Adipocyte (in vitro differentiated cells): ENCODE measurements around the gene SF3B3.

Experiments used
- DNase-seq: peaks from one replicate; pipeline ENCODE4 v3.0.0-alpha.2; 2015; ENCODE audit warnings: low read depth
- H3K27me3 ChIP-seq: replicated peaks from 2 replicates; pipeline ENCODE4 v1.7.0; 2013; ENCODE audit warnings: mild to moderate bottlenecking, low read length, moderate library complexity; ENCODE audit not compliant: control insufficient read depth, insufficient read depth
- H3K36me3 ChIP-seq: 2 replicates; pipeline ENCODE4 v1.7.0; 2013; ENCODE audit warnings: low read length, mild to moderate bottlenecking, moderate library complexity; ENCODE audit not compliant: control insufficient read depth, insufficient read depth, severe bottlenecking
- H3K4me1 ChIP-seq: 2 replicates; pipeline ENCODE4 v1.7.0; 2013; ENCODE audit warnings: mild to moderate bottlenecking, low read length, moderate library complexity; ENCODE audit not compliant: control insufficient read depth, insufficient read depth
- H3K4me3 ChIP-seq: 2 replicates; pipeline ENCODE4 v1.7.0; 2013; ENCODE audit warnings: mild to moderate bottlenecking, low read length, moderate library complexity
- H3K9ac ChIP-seq: 2 replicates; pipeline ENCODE4 v1.7.0; 2013; ENCODE audit warnings: mild to moderate bottlenecking, low read length, moderate library complexity
- H3K9me3 ChIP-seq: 2 replicates; pipeline ENCODE4 v1.7.0; 2013; ENCODE audit warnings: mild to moderate bottlenecking, low read length, moderate library complexity; ENCODE audit not compliant: control insufficient read depth

Gene SF3B3

DNA sequence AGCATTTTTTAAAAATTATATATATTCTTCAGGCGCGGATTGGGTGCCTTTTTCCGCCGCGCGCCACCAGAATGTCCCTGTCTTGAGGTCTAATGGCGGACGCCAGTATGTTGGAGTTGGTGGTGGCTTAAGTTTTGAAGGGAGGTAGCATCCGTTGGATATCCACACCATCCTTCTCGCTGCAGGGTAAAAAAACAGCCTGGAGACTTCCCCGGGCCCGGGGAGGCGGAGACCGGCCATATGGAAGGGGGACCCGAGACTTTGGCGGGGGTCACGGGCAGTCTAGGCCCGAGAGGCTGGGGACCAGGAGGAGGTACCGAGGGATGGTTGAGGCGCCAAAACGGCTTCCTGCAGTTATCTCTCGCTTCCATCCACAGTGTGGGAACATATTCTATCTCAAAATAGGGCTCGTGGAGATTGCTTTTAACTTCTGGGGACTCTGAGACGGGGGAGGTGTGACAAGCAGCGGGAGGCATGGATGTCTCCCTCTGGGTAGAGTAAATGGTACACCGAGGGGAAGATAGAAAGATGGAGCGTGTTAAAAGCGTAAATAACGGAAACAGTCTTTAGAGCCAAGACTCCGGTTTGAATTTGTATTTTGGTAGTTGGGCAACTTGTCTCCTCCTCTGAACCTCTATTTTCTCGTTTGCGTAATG, at the start of gene SF3B3:
SF3B3 (plus strand) TSS at position 74 of the 656 bp plus-strand sequence. CDS start 2,841 bp downstream, outside the sequence.
- Histone ChIP-seq H3K9ac (peak within 1 kb of the TSS; percentile 100), H3K4me3 (peak within 1 kb of the TSS; percentile 97), H3K27me3 (no peaks in the 10 kb centered on the region), H3K4me1 (peaks cover 46% of the 10 kb centered on the region), H3K36me3 (peaks cover 20% of the 10 kb centered on the region), H3K9me3 (no peaks in the 10 kb centered on the region)
- peak; percentile 59 for DNase-seq

DNA sequence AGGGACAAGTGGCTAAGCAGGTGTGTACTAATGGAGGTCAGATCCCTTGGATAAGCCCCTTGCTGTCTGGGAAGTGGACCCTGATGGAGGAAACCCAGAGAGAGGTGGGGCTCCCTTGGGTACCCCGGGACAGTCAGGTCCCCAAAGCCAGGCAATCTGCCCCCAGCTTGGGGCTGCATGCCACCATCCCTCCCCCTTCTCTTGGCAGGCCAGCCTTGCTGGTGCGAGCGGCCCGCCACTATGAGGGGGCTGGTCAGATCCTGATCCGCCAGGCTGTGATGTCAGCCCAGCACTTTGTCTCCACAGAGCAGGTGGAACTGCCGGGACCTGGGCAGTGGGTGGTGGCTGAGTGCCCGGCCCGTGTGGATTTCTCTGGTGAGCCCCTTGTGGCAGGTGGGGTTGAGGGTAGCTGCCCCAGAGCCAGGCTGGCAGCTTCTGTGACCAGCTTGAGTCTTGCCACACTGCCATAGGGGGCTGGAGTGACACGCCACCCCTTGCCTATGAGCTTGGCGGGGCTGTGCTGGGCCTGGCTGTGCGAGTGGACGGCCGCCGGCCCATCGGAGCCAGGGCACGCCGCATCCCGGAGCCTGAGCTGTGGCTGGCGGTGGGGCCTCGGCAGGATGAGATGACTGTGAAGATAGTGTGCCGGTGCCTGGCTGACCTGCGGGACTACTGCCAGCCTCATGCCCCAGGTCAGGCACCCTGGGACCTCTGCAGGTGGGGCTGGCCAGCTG, 49.1 kb upstream of the SF3B3 start:
- H3K4me1 ChIP-seq: peaks cover 12% of the 10 kb centered on the region
- H3K9ac ChIP-seq: no peak overlapping the region
- H3K9me3 ChIP-seq: no peaks in the 10 kb centered on the region
- peaks cover 15% of the 10 kb centered on the region for H3K36me3 ChIP-seq
- no peak for DNase-seq
- no peak overlapping the region for H3K4me3 ChIP-seq
- no peaks in the 10 kb centered on the region for H3K27me3 ChIP-seq

DNA sequence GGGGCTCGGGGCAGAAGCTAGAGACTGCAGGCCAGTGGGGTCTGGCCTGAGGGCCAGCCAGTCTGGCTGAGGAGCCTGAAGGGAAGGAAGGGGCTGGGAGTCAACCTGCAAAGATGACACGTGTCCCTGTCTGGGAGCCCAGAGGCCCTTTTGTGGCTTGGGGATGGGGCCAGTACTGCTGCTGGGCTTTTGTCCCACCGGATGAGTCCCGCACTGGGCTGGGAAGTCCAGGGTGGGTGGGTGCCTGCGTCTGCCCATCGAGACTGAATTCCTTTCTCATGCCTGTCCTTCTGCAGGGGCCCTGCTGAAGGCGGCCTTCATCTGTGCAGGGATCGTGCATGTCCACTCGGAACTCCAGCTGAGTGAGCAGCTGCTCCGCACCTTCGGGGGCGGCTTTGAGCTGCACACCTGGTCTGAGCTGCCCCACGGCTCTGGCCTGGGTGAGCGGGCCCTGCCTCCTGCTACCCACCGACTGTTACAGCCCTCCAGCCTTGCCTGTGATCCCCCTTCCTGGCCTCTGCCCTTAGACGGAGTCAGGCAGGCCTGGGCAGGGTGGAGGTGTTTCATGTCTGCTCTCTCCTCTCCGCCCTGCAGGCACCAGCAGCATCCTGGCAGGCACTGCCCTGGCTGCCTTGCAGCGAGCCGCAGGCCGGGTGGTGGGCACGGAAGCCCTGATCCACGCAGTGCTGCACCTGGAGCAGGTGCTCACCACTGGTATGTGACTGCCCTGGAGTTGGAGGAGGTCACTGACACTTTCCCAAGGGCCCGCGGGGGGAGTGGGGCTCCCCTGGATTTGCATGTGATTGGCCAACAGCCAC, 48.4 kb upstream of the SF3B3 start:
- DNase-seq: no peak
- Histone ChIP-seq H3K9me3 (no peaks in the 10 kb centered on the region), H3K4me3 (no peak overlapping the region), H3K27me3 (no peaks in the 10 kb centered on the region), H3K36me3 (peaks cover 22% of the 10 kb centered on the region), H3K4me1 (peaks cover 12% of the 10 kb centered on the region), H3K9ac (no peak overlapping the region)

DNA sequence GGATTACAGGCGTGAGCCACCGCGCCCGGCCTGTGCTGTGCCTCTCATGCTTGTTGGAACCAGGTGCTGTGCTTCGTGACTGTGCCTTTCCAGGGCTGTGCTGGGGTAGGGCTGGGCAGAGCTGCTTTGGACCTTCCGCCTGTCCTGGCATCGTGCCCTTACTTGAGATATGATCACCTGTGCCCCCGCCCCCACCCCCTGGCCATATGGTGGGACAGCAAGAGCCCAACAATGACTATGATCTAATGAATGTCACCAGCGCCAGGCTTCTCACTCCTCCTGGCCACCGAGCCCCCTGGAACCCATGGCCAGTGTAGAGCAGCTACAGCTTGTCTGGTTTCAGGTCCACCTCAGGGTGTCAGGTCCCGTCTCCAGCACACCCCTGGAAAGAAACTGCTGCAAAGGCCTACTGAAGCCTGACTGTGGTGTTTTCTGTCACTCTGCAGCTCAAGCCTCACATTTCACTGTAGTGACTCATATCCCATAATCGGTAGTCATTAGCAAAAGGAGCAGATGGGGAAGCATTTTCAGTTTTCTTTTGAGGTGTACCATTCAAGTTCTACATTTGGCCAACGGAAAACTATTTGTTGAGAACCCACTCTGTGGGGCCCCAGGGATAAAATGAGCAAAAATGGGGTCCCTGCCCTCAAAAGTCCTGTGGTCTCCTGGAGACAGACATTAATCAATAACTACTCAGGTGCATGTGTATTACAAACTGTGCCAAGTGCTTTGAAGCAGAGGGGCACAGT, 47.2 kb upstream of the SF3B3 start:
- no peaks in the 10 kb centered on the region for H3K9me3 ChIP-seq
- H3K4me3 ChIP-seq: no peak overlapping the region
- peak; percentile 70 for DNase-seq
- H3K27me3 ChIP-seq: no peaks in the 10 kb centered on the region
- H3K4me1 ChIP-seq: peaks cover 12% of the 10 kb centered on the region
- peak overlapping the region; percentile 62 for H3K9ac ChIP-seq
- peaks cover 34% of the 10 kb centered on the region for H3K36me3 ChIP-seq

DNA sequence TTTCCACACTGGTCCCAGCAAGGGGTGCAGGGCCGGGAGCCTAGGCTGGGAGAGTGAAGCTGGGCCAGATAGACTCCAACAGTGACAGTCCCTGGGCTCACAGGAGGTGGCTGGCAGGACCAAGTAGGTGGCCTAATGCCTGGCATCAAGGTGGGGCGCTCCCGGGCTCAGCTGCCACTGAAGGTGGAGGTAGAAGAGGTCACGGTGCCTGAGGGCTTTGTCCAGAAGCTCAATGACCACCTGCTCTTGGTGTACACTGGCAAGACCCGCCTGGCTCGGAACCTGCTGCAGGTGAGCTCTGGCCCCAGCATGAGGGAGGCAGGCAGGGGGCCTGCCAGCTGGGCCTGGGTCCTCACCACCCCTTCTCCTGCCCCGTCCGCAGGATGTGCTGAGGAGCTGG, 45.4 kb upstream of the SF3B3 start:
- peaks cover 12% of the 10 kb centered on the region for H3K4me1 ChIP-seq
- no peak overlapping the region for H3K4me3 ChIP-seq
- peaks cover 39% of the 10 kb centered on the region for H3K36me3 ChIP-seq
- no peaks in the 10 kb centered on the region for H3K9me3 ChIP-seq
- DNase-seq: no peak
- H3K9ac ChIP-seq: no peak overlapping the region
- no peaks in the 10 kb centered on the region for H3K27me3 ChIP-seq

DNA sequence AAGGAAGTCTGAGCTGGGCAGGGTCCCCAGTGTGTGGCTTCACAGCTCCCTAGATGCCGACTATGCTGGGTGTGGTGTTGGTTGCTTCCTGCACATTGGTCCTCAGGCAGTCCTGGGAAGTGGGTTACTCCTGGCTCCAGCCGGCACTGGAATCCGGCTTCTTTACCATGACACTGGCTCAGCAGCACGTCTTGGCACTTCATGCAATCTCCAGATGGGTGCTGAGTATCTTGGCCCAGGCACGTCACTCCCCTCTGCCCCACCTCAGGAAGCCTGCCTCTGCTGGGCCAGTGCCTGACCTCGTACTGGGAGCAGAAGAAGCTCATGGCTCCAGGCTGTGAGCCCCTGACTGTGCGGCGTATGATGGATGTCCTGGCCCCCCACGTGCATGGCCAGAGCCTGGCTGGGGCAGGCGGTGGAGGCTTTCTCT, 44.7 kb upstream of the SF3B3 start:
- Histone ChIP-seq H3K36me3 (peaks cover 43% of the 10 kb centered on the region), H3K9ac (no peak overlapping the region)
- no peak for DNase-seq

DNA sequence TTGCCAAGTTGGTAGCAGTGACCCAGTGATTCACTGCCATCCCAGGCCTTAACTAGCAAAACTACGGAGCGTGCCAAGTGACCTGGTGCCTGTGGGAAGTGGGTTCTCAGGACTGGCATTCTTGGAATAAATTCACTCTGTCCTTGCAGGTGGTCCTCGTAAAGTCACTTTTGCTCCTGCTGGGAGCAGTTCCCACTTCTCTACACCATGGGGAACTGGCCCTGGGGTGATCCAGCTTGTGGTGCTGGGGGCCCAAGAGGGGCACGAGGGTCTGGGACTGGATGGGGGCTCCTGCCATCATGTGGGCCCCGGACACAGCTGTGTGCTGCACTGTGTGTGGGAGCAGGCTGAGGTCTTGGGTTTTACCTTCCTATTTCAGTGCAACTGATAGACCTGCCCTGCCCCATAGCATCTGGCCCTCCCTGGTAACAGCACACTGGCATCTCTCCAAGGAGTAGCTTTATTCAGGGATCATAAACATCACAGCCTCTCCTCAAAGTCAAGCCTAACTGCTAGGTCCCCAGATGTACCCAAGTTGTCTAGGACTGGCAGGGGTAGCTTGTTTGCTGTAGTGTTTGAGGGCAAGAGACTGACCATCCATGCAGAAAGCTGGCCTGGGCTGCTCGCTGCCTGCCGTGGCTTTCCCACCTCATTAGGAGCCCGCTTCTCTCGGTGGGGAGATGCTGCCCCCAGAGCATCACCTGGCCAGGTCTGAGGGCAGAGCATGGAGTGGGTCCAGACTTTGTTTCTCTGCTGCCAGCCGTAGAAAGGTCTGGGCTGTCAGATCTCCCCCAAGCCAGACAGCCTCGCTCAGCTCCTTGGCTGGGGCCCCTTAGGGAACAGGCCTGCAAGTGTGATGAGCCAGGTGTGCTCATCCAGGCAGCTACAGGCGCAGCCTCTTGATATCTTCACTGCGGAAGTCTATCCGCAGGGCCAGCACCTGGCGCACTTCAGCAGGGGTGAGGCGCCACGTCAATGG, 43.2 kb upstream of the SF3B3 start:
- H3K9me3 ChIP-seq: no peaks in the 10 kb centered on the region
- H3K4me1 ChIP-seq: peaks cover 12% of the 10 kb centered on the region
- no peak overlapping the region for H3K9ac ChIP-seq
- H3K36me3 ChIP-seq: peaks cover 48% of the 10 kb centered on the region
- H3K27me3 ChIP-seq: no peaks in the 10 kb centered on the region
- H3K4me3 ChIP-seq: no peak overlapping the region
- no peak for DNase-seq

More for the DNA sequence above, 44.7 kb upstream of the SF3B3 start:
- no peaks in the 10 kb centered on the region for H3K27me3 ChIP-seq
- H3K4me3 ChIP-seq: no peak overlapping the region
- H3K4me1 ChIP-seq: peaks cover 12% of the 10 kb centered on the region
- no peaks in the 10 kb centered on the region for H3K9me3 ChIP-seq

DNA sequence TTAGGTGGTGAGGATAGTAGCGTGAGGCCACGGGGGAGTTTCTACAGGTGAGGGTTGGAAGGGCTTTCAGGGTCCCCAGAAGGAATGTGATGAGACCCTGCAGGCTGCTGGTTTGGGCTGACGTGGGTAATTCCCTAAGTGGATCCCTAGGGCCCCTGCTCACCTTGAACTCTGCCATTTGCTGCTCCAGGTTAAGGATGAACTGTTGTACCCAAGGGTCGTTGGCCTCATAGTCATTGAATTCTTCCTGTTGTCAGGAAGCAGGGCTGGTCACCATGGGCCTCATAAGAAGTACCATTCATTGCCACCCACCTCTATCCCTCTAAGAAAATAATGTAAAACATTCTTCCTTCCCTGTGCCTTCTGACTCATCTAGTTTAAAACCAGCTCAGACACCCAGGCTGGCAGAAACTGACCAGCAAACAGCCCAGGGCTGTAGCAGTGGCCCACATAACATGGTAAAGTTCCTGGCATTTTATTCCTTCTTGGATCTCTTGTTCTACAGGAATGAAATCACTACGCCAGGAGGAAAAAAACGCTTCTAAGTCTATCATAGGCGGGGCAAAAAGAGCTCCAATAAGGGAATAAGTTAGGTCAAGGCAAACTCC, 41.6 kb upstream of the SF3B3 start:
- Histone ChIP-seq H3K4me1 (peaks cover 3% of the 10 kb centered on the region), H3K36me3 (peaks cover 50% of the 10 kb centered on the region)
- peak; percentile 66 for DNase-seq

DNA sequence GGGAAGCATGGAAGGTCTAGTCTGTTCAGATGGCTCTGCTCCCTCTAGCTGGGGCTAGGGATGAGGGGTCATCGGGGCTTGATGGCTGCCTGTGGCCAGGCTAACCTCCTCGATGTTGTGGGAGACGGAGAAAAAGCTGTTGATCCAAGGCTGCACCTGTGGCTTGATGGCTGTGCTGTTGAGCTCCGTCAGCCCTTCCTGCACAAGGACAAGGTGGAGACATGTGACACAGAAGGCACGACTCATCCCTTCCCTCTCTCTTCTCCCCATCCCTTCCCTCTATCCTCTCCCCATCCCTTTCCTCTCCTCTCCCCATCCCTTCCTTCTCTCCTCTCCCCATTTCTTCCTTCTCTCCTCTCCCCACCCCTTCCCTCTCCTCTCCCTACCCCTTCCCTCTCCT, 41.0 kb upstream of the SF3B3 start:
- Histone ChIP-seq H3K36me3 (peaks cover 50% of the 10 kb centered on the region), H3K4me3 (no peak overlapping the region), H3K4me1 (peaks cover 3% of the 10 kb centered on the region), H3K9me3 (no peaks in the 10 kb centered on the region), H3K9ac (no peak overlapping the region), H3K27me3 (no peaks in the 10 kb centered on the region)
- DNase-seq: no peak

More for the DNA sequence above, 41.6 kb upstream of the SF3B3 start:
- H3K9ac ChIP-seq: no peak overlapping the region
- H3K9me3 ChIP-seq: no peaks in the 10 kb centered on the region
- no peaks in the 10 kb centered on the region for H3K27me3 ChIP-seq
- no peak overlapping the region for H3K4me3 ChIP-seq

DNA sequence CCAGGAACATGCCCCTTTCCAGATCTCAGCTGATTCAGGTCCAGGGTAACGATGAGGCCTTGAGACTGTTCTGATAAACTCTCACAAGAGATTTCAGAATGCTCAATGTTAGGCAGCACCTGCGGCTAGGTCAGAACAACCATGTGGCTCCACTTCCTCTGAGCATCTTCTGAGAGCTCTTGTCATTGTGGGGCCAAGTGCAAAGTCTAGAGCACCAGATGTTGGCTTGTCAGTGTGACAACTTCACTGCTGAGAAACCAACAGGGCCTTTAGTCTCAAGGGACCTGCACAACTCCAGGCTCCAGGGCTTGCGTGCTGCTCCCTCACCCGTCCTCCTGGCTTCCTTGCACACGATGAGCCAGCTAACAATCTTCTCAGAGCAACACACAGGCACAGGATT, 40.2 kb upstream of the SF3B3 start:
- H3K4me3 ChIP-seq: no peak overlapping the region
- peaks cover 50% of the 10 kb centered on the region for H3K36me3 ChIP-seq
- no peaks in the 10 kb centered on the region for H3K9me3 ChIP-seq
- DNase-seq: no peak
- peaks cover 3% of the 10 kb centered on the region for H3K4me1 ChIP-seq
- H3K27me3 ChIP-seq: no peaks in the 10 kb centered on the region
- H3K9ac ChIP-seq: no peak overlapping the region
